NOMO-1 treated with DMSO at 0.1 percent for 48 hours (cell line): ENCODE results near the gene CEACAM1.
"Not testable (repeated sequence)": the region's sequence is repeated elsewhere in the genome, so short reads cannot be mapped to it uniquely, and the experiment has no call there.

Source experiments
- DNase-seq: peaks from one replicate; lab custom pipeline; 2025; ENCODE audit not compliant: unreplicated experiment; lab: John Stamatoyannopoulos, UW

CEACAM1 gene

DNA sequence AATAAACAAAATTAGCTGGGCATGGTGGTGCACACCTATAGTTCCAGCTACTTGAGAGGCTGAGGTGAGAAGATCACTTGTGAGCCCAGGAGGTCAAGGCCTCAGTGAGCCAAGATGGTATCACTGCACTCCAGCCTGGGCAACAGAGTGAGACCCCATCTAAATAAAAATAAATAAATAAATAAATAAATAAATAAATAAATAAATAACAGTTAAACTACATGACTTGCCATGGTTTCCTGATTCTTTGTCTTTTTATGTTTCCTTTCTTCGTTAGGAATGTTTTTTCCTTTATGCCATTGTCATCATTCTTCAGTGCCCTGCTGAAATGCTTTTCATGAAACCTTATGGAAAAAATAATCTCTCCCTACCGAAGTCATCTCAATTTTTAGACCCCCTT is 50.3 kb downstream of the CEACAM1 start:
- no peak for DNase-seq

DNA sequence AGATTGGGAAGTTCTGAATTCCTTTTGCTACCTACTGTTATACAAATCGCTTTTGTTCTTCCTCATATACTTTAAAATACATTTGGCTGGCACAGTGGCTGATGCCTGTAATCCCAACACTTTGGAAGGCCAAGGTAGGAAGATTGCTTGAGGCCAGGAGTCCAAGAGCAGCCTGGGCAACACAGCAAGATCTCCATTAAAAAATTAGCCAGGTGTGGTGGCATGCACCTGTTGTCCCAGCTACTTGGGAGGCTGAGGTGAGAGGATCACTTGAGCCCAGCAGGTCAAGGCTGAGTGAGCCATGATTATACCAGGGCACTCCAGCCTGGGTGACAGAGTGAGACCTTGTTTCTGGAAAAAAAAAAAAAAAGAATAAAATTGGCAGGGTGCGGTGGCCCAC is 51.2 kb downstream of the CEACAM1 start:
- DNase-seq: no peak

DNA sequence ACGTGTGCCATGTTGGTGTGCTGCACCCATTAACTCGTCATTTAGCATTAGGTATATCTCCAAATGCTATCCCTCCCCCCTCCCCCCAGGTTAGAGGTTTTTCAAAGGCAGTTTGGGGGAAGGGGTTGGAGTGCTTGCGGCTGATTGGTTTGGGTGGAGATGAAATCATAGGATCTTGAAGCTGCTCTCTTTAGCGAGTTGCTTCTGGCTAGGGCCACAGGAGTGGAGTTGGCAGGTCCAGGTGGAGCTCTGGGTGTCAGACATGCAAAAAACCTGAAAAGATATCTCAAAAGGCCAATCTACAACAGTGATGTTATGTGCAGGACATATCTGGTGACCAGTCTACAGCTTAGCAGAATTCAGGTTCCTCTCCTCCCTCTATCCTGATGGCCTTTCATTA is 52.9 kb downstream of the CEACAM1 start:
- no peak for DNase-seq

DNA sequence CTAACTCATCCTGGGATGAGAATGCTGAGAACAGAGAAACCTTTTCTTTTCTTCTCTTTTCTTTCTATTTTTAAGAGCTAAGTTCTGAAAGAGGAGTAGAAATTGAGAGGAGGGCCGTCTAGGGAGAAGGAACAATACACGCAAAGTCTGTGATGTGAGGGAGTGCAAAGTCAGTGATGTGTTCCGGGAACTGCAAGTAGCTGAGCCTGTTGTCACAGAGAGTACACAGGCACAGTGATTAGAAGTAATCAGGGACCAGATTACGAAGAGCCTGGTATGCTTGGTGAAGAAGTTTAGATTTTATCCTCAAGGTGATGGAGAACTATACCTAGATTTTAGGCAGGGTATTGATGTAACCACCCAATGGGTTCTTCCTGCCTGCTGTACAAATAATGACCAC is 53.5 kb downstream of the CEACAM1 start:
- DNase-seq: no peak

DNA sequence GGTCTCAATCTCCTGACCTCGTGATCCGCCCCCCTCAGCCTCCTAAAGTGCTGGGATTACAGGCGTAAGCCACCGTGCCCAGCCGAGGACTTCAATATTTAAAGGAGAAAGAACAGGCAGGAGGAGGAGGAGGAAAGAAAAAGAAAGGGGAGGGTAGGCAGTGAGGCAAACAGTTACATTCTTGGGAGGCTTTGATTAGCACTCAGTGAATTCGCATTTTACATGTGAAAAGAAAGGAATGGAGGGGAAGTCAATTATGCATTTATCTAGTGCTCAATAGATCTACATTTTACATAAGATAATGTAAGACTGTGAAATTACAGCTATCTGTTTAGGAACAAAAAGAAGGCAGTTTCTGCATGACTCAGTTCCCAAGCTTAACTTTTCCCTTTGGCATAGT is 54.6 kb downstream of the CEACAM1 start:
- no peak for DNase-seq

DNA sequence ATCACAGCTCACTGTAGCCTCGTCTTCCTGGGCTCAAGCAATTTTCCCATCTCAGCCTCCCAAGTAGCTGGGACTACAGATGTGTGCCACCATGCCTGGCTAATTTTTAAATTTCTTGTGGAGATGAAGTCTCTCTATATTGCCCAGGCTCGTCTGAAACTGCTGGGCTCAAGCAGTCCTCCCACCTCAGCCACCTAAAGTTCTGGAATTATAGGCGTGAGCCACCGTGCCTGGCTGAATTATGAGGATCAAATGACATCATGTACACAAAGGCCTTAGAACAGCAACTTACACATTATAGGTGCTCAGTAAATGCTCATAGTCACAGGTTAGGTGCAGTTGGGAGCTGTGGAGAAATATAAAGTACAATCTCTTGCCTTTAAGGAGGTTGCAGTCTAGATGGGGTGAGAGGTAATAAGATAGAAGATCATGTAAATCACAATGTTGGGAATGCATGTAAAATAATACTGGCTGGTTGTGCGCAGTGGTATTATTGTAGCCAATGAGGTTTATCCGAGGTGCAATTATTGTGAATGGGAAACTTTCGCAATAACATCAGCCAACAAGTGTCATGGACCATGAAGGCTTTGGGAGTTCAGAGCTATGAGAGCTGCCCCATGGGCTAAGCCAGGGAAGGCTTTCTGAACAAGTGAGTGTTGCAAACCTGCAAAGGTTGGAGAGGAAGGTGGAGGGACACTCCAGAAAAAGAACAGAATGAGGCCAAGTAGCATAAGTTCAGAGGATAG is 55.7 kb downstream of the CEACAM1 start:
- no peak for DNase-seq

- DNase-seq: no peak
Observed at GRCh38 chr19:42471554-42472249, 56.6 kb downstream of the CEACAM1 start.

DNA sequence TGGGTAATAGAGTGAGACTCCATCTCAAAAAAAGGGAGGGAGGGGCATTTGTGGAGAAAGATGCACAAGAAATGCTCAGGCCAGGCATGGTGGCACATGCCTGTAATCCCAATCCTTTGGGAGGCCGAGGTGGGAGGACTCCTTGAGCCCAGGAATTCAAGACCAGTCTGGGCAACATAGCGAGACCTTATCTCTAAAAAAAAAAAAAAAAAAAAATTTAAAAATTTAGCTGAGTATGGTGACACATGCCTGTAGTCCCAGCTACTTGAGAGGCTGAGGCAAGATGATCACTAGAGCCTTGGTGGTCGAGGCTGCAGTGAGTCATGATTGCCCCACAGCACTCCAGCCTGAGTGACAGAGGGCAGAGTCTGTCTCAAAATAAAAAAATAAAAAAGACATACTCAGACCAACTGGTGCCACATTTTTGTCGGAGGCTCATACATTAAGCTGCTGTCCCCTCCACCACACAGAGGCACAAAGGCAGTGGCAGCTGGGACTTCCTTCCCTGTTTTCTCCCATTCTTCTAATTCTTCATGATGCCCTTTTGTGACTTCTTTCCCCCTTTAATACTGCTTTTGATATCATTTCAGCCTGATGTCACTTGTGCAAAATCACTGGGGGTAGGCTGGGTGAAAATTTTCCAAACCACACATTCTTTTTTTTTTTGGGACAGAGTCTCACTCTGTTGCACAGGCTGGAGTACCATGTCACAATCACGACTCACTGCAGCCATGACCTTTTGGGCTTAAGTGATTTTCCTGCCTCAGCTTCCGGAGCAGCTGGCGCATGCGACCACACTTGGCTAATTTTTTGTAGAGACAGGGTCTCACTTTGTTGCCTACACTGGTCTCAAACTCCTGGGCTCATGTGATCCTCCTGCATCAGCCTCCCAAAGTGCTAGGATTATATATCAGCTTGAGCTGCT is 58.7 kb downstream of the CEACAM1 start:
- DNase-seq: peak; percentile 41

GRCh38 chr19:42468273-42468796 is 59.9 kb downstream of the CEACAM1 start:
- DNase-seq: no peak

DNA sequence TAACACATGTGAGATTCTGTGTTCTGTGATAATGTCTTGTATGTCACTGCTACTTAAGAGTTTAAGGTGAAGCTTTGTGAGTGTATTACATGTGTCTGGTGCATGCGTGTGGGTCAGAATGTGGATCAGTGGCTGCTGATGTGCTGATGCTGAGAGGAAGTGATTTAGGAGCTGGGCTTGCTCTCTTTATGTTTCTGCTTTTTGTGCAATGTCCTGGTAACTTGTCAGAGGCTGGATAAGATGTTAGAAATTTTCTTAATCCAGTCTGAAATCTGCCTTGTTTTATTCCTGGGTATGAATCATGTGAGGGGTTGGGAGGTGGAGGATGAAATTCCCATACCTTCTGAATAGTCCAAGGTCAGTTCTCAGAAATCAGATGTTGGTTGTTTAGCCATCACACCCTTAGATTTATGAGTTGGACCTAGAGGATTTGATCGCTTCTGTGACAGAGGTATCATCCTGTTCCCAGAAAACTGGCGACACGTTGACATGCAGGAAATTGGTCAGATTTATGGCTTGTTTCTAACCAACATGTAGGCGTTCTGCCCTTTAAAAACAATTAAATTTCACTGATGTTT is 61.0 kb downstream of the CEACAM1 start:
- peak; percentile 50 for DNase-seq

- DNase-seq: peak; percentile 23
Observed at GRCh38 chr19:42466521-42467182, 61.6 kb downstream of the CEACAM1 start.

DNA sequence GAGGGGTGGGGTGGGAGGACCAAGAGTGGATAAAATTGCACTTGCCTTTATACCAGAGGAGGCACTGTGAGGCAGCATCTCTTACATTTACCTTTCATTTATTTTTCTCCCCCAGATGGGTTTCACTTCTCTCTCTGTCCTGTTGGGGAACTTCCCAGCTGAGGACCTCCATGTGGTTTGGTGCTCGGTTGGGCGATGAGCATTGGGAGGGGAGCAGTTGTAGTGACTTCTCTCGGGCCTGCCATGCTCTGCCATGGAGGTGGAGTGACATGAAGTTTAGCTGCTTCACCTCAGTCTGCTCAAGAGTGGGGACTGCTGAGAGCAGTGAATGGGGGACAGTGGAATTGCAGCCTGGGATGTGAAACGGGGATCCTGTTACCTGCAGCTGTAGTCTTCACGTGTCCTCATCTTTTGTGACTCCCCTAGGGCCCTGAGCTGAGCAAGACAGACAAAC is 62.4 kb downstream of the CEACAM1 start:
- peak; percentile 65 for DNase-seq

DNA sequence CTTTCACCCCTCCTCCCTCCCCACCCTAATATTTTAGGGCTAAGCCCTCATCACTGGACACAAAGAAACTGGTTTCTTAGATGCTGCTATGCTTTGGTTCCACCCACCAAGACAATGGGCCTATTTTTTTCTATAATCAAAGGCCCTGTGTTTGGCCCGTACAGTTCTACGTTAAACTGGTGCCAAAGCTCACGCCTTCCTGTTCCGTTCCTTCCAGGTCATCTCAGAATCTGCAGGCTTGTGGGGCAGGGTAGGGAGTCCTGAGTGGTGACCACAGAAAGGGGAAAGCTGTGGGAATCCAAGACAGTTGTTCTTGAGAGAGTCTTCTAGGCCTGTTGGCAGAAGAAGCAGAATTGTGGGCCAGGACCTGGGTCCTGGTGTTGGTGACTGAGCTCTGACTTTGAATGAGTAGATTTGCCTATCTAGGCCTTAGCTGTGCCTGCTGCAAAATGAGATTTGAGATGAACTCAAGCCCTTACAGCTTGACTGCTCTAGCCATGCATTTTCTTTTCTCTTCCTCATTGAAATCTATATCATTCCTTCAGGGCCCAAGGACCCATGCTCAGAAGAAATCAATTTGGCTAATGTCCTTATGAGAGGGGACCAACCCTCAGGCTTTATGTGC is 66.5 kb downstream of the CEACAM1 start:
- no peak for DNase-seq

DNA sequence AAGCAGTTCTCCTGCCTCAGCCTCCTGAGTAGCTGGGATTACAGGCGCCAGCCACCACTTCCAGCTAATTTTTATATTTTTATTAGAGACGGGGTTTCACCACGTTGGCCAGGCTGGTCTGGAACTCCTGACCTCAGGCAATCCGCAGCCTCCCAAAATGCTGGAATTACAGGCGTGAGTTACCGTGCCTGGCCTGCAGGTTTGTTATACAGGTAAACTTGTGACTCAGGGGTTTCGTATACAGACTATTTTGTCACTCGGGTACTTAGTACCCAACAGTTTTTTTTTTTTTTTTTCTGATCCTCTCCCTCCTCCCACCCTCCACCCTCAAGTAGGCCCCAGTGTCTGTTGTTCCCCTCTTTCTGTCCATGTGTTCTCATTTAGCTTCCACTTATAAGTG is 67.0 kb downstream of the CEACAM1 start:
- DNase-seq: not testable (repeated sequence)

- DNase-seq: no peak
Observed at GRCh38 chr19:42459926-42460325, 68.4 kb downstream of the CEACAM1 start.
